HG03139 (cell line): ENCODE measurements around the gene ZNF850.
"Not testable (repeated sequence)": the region's sequence is repeated elsewhere in the genome, so short reads cannot be mapped to it uniquely, and the experiment has no call there.

Experiments used
- ATAC-seq: cut with Tn5 transposase; IDR thresholded peaks from one replicate; pipeline ENCODE4 v1.9.1; 2021; ENCODE audit not compliant: unreplicated experiment

The ZNF850 gene

GRCh38 chr19:36772311-36773222 is at the start of gene ZNF850:
Gene ZNF850, minus strand, starts transcription at chr19:36772807. Its CDS starts 10,201 bp downstream, at chr19:36762606.
- ATAC-seq = peak; percentile 89

DNA sequence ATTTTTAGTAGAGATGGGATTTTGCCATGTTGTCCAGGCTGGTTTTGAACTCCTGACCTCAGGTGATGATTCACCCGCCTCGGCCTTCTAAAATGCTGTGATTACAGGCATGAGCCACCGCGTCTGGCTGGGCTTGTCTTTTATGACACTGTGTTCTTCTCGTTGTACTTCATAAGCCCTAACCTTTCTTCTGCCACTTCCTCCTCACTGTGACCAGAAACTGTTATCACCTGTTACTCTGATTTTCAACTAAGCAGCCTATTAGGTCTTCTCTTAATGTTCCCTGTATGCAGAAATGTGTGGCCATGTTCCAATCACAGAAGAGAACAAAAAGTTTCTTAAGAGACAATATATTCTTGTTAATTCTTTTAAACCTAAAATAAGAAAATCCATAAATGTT is 49.2 kb upstream of the ZNF850 start:
- no peak for ATAC-seq

DNA sequence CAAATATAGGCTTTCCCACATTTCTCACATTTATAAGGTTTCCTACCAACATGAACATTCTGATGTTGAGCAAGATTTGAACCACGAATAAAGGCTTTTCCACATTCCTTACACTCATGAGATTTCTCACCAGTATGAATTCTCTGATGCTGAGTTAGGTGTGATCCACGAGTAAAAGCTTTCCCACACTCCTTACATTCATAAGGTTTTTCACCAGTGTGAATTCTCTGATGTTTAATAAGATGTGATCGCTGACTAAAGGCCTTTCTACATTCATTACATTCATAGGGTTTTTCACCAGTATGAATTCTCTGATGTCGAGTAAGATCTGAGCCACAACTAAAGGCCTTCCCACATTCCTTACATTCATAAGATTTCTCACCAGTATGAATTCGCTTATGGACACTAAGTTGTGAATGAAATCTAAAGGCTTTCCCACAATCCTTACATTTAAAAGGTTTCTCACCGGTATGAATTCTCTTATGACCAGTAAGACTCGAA is 46.6 kb upstream of the ZNF850 start:
- no peak for ATAC-seq

- ATAC-seq = no peak
These were observed 34.4 kb upstream of the ZNF850 start for GRCh38 chr19:36807029-36807428.

GRCh38 chr19:36805364-36805763 is 32.8 kb upstream of the ZNF850 start:
- no peak for ATAC-seq

DNA sequence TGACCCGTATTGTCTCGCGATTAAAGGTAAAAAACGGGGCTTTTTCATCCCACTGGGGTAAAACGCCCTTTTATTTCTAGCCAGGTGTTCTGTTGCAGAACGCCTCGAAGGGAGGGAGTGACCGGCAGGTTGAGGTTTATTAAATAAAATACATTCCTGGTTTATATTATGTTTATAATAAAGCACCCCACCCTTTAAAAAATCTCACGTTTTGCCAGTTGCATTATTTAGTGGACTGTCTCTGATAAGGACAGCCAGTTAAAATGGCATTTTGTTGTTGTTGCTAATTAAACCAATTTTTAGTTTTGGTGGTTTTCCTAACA is 25.1 kb upstream of the ZNF850 start:
- ATAC-seq = no peak

GRCh38 chr19:36796714-36796992 is 24.0 kb upstream of the ZNF850 start:
- no peak for ATAC-seq

GRCh38 chr19:36791420-36792141 is 19.0 kb upstream of the ZNF850 start:
- not testable (repeated sequence) for ATAC-seq

- no peak for ATAC-seq
These were observed 3.2 kb upstream of the ZNF850 start for GRCh38 chr19:36775768-36776167.

DNA sequence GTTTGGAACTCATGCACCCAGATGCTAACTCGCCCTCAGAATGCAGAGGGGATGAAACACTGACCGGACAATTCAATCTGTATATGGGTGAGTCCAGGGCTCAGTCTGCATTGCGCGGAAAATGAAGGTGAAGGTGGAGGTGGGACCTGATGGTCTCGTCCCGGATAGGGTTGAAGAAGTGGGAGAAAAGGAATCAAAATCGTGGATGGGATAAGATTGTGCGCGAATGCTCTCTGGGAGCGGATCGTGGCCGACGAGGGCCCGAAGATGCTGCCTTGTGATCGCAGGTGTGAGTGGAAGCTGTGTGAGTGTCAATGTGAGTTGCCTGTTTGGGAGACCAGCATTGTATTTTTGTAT is 594 bp upstream of the ZNF850 start:
- no peak for ATAC-seq

GRCh38 chr19:36771261-36772231 is 1.1 kb downstream of the ZNF850 start:
- ATAC-seq = no peak

GRCh38 chr19:36750066-36750691 is 22.4 kb downstream of the ZNF850 start:
- no peak for ATAC-seq

GRCh38 chr19:36749613-36750012 is 23.0 kb downstream of the ZNF850 start:
- not testable (repeated sequence) for ATAC-seq

DNA sequence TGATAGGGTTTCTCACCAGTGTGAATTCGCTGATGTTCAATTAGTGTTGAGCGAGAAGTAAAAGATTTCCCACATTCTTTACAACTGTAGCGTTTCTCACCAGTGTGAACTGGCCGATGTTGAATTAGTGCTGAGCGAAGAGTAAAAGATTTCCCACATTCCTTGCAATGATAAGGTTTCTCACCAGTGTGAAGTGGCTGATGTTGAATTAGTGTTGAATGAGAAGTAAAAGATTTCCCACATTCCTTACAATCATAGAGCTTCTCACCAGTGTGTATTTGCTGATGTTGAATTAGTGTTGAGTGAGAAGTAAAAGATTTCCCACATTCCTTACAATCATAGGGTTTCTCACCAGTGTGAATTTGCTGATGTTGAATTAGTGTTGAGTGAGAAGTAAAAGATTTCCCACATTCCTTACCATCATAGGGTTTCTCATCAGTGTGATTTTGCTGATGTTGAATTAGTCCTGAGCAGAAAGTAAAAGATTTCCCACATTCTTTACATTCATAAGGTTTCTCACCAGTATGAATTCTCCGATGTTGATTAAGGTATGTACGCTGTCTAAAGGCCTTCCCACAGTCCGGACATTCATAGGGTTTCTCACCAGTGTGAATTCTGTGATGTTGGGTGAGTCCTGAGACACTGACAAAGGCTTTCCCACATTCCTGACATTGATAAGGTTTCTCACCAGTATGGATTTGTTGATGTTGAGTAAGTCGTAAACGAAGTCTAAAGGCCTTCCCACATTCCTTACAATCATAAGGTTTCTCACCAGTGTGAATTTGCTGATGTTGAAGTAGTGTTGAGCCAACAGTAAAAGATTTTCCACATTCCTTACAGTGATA is 24.0 kb downstream of the ZNF850 start:
- no peak for ATAC-seq

DNA sequence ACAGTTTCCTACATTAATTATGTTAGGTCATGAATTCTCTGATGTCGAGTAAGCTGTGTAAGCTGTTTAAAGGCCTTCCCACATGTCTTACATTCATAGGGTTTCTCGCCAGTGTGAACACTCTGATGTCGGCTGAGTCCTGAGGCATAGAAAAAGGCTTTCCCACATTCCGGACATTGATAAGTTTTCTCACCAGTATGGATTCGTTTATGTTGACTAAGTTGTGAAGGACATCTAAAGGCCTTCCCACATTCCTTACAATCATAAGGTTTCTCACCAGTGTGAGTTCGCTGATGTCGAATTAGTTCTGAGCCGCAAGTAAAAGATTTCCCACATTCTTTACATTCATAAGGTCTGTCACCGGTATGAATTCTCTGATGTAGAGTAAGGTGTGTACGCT is 24.9 kb downstream of the ZNF850 start:
- ATAC-seq = no peak

DNA sequence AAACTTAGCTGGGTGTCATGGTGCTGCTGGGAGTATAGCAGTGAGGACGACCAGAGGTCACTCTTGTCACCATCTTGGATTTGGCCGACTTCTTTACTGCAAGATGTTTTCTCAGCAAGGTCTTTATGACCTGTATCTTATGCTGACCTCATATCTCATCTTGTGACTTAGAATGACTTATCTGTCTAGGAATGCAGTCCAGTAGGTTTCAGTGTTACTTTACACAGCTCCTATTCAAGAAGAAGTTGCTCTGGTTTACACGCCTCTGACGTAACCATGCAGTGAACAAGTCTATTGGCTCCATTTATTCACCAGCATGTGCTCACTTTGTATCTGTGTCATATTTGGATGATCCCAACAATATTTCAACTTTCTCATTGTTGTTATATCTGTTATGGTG is 26.7 kb downstream of the ZNF850 start:
- no peak for ATAC-seq

- not testable (repeated sequence) for ATAC-seq
These were observed 36.4 kb downstream of the ZNF850 start for GRCh38 chr19:36736166-36736565.

GRCh38 chr19:36719687-36720556 is 52.7 kb downstream of the ZNF850 start:
- ATAC-seq = no peak

- no peak for ATAC-seq
These were observed 63.2 kb downstream of the ZNF850 start for GRCh38 chr19:36709423-36709822.
